Skin of body (tissue), 2 donors: Measurements from ENCODE around the gene CAPRIN2. TPM values are rescaled to one million over a fixed set of nuclear protein-coding genes. Genes with fewer than 3 reads are reported as not detected.
A peak's percentile ranks its signal among the peaks of the same experiment; 100 is the strongest.

Experiments
- DNase-seq: peaks from one replicate; lab custom pipeline; 2025; lab: John Stamatoyannopoulos, UW
- total RNA-seq: library from RNA; depleted of rRNA; stranded (reverse); fragments of >200 nt; gene quantifications from one replicate; pipeline ENCODE4 v1.2.3, GENCODE V29; 2014

The CAPRIN2 gene
- total RNA-seq, 1 donor from 2014 or later, result 22.1 TPM

DNA sequence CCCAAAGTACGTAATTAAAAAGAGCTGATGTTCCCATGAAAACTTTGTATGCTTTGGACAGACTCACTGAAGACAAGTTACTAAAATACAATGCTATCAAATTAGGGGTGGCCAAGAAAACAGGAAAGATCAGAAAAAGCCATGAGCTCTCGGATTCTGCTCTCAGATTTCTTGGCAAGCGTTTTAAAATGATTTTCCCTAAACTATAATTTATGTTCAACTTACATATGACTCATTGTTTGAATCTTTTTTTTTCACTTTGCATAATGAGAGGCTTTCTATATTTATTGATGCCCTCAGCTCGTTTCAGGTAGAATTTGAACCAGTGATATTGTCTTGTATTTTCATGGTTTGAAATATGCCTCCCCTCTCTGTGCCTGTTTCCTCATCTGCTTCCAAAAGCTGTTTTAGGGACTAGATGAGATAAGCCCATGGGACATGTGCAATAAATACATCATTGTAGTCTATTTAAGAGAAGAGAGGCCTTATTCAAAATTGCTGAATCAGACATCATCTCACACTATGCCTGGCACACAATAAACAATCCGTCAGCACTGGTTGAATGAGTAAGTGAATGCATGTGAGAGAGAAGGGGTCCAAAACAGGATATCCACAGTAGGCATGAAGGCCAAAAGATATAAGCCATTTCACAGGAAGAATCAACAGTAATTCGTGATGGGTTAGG lies 54.4 kb downstream of the CAPRIN2 start:
- DNase-seq, result peak; percentile 16

DNA sequence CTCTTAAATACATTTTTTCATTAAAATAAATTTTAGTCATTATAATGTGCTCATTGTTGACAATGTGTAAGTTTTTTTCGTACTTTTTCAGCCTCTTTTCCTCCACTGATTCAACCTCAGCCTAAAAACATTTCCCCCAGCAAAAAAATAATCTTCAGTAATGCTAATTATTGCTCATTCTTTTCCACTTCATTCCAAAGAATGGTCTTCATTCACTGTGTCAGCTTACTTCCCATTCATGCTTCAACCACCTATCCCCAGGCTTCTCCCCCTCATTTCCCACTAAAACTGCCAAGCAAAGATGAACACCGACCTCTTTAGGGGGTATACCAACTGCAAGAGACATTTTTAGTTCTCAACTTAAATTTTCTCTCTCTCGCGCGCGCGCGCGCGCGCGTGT lies 56.4 kb downstream of the CAPRIN2 start:
- no peak for DNase-seq

DNA sequence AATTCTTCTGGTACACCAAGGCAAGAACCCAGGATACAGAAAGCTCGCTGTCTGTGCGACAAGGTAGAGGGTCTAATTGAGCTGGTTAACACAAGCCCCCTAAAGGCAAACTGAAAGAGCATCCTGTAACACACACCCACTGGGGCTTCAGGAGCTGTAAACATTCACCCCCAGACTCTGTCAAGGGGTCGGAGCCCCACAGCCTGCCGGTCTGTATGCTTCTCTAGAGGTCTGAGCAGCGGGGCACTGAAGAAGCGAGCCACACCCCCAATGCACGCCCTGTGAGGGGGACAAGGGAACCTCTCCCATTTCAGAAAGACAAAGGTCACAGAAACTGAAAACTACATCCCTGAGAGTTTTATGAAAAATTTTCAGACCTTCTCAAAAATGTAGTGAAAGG lies 57.8 kb downstream of the CAPRIN2 start:
- no peak for DNase-seq

DNA sequence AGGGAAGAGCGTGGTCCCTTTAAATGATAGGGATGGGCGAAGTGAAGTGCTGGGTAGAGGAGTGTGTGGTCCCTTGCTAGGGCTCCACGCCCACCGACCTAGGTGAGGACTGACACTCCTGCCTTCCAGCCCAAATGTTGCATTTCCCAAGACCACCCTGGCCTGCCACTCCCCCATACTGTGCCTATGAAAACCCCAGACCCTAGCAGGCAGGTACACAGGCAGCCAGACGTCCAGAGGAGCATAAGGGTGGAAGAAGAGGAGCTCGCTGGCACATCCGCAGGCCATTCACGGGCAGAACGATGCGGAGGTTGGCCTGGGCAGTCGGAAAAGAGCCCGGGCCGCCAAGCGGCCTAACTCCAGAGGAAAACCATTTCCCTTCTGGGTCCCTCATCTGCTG lies 58.3 kb downstream of the CAPRIN2 start:
- DNase-seq, result no peak

DNA sequence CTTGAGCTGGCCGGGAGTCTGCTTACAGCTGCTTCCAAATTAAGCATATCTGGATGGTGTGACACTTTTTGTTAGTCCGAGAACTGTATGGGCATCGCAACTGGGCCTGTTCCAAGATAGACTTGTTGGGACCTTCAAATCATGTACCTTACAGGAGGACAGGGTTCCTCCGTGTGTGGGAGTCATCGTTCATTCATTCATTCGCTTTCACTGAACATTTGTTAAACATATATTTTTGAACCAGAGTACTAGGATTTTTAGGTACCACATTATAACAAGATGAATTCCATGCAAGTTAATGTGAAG lies 58.7 kb downstream of the CAPRIN2 start:
- DNase-seq, result peak; percentile 86

DNA sequence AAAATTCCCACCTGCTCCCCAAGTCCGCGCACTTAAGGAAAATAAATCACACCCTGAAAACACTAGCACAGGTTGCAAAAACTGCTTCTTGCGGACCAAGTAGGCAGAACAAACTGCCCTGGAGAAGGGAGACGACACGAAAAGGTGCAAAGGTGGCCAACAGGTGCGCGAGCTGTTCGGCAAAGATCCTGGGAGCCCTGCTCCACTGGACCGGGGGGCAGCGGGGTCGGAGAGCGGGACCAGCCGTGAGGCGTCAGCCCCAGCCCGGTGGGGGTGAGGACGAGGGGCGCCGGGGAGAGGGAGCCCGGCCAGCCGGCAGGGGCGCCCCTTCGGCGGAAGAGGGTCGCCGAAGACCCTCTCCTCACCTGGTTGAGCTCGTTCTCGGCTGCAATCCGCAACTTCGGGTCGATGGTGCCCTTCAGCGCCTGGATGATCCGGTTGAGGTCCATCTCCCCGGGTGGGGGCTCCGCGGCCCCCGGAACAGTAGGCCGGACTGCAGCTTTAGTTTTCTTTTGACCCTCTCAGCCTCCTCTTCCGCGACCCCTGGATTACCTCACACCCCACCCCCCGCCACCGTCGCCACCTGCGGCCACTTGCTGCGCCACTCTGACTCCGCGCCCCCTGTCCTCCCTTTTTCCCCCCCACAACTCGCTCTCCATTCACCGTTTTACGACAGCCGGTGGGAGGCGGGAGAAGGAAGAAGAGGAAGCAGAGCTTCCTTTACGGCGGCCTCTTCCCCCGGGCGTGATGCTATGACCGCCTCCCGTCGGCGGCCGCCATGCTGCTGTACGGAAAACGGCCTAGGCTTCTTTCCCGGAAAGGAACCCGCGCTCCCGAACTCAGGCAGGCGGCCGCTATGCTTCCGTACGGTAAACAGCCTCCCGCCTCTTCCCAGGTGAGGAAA lies 59.3 kb downstream of the CAPRIN2 start, which contains the start of gene IPO8:
Gene IPO8 (minus strand): TSS at position 671 of the 904 bp plus-strand sequence. CDS start 222 bp downstream, at position 449.
- peak; percentile 86 for DNase-seq

DNA sequence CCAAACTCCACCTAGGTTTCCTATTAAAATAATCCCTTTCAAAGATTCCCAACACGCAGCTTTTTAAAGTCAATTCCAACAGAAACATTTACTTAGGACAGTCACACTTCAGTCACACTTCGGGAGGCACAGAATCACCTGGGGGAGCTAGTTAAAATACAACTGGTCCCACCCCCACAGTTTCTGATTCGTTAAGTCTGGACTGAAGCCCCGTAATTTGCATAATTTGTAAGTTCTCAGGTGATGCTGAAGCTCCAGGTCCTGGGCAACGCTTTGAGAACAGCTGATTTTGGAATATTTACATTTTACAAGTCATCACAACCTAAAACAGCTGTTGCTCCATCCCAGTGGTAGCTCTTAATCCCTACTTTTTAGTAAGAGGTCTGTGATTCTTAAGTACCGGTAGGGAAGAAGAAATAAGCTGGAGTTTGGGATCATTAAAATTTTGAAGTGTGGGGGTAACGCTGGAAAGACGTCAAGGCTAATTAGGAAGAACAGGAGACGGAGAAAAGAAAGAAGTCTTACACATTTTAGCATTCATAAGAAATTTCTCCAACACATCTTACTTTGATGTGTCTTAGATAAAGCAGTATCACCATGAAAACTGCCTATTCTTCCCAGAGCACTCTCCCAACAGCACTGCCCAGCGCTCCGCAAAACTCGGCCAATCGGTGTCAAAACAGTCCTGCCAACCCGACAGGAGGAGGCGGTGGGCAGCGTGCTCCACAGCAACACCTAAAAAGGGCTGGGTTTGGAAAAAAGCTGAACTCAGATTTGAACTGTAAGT lies 60.1 kb downstream of the CAPRIN2 start:
- DNase-seq, result no peak

DNA sequence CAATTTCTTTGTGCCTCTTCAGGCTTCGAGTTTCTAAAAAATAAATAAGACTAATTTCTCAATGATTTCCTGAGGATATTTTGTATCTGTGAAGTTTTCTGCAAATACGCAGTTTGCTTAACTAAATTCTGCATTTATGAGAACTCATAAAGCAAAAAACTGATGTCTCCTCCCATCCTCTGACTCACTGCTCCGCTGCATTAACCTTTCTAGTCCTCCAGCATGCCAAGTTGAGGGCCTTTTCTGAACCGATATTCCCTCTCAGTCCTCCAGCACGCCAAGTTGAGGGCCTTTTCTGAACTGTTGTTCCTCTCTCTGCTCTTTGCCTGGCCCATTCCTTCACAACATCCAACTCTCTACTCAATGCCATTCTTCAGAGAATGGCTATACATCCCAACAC lies 62.3 kb downstream of the CAPRIN2 start:
- no peak for DNase-seq

DNA sequence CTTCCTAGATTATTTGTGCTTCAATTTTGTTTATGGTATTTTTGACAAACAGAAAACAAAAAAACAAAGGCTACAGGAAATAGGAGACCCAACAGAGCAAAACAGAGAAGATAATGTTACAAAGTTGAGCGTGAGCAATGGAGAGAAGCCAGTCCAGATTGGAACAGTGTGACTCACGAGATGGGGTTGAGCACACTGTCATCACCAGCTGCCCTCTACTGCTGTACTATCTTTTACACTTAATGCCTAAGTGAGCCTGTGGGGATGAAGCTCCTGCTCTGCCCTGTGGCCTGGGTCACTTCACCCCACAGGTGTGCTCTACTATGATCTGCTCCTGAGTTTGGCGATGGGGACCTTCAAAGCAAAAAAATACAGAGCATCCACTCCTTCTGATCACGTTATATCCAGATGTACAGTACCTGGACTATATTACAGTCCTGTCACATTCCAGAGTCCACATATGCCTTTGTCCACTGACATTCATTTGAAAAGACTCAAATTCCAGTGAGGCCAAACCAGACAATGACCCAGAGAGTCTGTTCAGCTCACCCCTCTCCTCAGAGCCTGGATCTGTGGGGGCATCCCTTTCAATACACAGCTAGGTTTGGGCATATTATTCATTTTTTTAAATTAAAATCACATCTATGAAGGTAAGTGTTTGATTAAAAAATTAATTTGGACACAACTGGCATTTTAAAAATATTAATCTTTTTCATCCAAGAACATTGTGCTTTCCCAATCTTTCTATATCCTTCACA lies 63.5 kb downstream of the CAPRIN2 start:
- no peak for DNase-seq

DNA sequence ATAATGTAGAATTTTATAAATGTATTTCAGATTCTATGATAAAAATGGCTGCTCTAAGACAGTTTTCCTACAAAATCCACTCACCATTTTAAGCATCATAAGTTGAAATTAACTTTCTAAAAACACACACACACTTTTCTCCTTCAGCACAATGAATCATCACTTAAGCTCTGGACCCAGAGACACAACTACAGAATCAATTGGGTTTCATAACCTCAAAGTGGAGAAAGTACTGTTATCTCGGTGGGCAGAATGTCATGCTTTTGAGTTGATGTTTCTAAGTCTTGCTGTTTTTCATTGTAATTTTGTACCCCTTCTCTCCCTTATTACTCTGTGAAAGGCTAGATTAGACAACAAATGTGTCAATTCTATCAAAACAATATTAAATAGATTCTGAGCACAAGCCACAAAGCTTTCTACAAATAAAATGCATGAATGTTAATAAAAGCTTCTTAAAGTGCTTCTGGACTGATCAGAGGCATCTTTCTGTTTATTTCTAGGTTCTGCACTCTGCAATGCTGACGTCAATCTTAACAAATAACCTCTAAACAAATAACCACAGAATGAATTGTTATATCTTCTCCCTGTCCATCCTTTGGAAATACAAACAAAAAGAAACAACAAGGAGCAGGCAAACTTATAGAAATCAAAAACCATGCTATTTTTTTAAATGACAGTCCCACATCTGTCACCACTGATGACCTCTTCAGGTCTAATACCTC lies 67.3 kb downstream of the CAPRIN2 start:
- no peak for DNase-seq

DNA sequence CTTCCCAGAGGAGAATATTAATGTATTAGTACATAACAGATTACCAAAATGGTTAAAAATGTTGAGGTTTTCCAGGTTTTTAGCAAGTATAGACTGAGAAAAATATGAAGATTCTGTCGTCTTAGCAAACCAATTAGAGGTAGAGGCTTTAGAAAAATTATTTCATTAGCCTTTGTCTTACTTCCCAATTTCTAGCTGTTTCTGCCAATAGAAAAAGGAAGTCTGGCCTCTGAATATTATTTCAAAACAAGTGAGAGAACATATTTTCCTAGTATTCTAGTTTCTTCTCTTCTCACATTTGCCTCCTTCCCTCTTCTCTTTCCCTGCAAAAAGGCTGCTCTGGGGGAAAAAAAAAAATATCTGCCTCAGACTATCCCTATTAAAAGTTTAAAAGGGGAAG lies 75.5 kb downstream of the CAPRIN2 start:
- no peak for DNase-seq

DNA sequence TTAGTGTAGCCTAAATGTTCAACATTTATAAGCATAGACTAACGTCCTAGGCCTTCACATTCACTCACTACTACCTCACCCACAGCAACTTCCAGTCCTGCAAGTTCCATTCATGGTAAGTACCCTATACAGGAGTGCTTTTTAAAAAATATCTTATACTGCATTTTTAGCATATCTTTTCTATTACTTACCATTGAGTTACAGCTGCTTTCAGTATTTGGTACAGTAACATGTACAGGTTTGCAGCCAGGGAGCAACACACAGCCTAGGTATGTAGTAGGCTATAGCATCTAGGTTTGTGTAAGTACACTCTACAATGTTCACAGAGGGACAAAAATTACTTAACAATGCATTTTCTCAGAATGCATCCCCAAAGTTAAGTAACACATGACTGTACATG lies 76.5 kb downstream of the CAPRIN2 start:
- DNase-seq, result no peak

DNA sequence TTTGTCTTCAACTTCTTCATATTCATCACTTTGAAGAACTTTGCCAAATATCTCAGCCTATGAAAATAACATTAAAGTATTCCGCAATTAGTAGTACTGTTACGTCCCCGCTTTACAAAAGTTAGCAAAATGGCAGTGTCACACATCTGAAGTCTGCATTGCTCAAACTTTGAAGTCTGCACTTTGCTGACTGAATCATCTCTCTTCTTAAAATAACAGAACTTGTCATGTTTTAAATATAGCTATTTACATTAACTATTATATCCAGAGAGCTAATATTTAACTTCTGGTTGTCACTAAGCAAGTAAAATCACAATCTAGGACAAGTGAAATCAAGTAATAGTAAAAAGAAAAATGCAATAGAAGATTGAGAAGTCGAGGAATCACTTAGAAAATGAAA lies 93.5 kb downstream of the CAPRIN2 start:
- no peak for DNase-seq

Other genes with a start within 250 kb of the CAPRIN2 start
- 35.7 TPM for gene IPO8, start 59.1 kb downstream of the CAPRIN2 start, total RNA-seq
- gene TSPAN11, start 171.8 kb upstream of the CAPRIN2 start, total RNA-seq, result 10.0 TPM